NCI-H1694 treated with DMSO at 0.1 percent for 48 hours (cell line): Measurements from ENCODE around the gene EDNRA.
"Not testable (repeated sequence)": the region's sequence is repeated elsewhere in the genome, so short reads cannot be mapped to it uniquely, and the experiment has no call there.

Source experiments
- DNase-seq: peaks from one replicate; lab custom pipeline; 2025; lab: John Stamatoyannopoulos, UW

The EDNRA gene

GRCh38 chr4:147480891-147481576 lies at the start of gene EDNRA:
TSS of gene EDNRA (plus strand) at chr4:147481097. CDS start at chr4:147485682, 4,585 bp downstream.
- DNase-seq, result no peak

DNA sequence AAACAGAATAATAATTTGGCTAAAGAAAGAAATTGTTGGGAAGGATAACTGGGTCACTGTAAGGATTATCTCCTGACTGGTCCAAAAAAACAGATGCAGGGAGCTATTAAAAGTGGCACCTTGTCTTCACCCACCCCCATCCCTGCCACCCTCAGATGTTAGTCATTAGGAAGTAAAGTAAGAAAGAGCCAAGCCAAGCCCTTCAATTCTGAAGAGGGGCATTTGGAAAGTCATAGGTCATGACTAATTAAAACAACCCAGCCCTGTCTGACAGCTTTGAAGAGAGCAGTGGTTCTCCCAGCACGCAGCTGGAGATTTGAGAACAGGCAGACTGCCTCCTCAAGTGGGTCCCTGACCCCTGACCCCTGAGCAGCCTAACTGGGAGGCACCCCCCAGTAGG lies 46.5 kb upstream of the EDNRA start:
- DNase-seq, result not testable (repeated sequence)

GRCh38 chr4:147440442-147440841 lies 40.5 kb upstream of the EDNRA start:
- no peak for DNase-seq

- DNase-seq, result no peak
Observed at GRCh38 chr4:147447786-147448185, 33.1 kb upstream of the EDNRA start.

- no peak for DNase-seq
Observed at GRCh38 chr4:147453561-147454141, 27.2 kb upstream of the EDNRA start.

GRCh38 chr4:147456706-147457105 lies 24.2 kb upstream of the EDNRA start:
- DNase-seq, result no peak

DNA sequence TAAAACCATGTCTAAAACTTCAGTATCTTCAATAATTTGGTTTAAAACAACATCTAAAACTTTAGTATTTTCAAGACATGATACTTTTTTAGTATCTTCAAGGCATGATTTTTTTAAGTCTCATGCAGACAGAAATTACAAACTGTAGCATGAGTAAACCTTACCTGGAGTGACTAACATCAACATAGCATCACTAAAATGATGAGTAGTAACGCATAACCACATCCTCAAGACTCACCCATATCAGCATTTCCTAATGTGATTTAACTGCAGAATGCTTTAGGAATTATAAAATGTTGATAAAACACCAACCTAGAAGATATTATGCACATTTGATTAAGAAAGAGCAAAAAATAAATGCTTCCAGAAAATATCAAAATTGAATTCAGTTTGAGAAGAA lies 19.7 kb upstream of the EDNRA start:
- DNase-seq, result no peak

GRCh38 chr4:147463065-147463464 lies 17.8 kb upstream of the EDNRA start:
- DNase-seq, result no peak

DNA sequence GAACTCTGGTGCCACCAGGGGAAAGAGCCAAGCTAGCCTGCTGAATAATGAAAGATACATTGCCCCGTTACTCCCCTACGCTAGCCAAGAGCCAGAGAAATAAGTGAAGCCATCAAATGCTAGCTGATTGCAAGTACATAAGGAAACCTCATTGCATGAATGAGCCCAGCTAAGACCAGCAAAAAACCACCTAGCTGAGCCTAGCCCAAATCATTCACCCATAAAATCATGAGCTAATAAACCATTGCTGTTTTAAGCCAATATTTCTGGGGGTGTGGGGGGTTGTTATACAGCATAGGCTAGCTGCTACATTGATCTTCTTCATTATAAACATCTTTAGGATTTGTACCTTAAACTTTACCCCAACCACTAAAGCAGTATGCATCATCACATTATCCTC lies 15.4 kb upstream of the EDNRA start:
- no peak for DNase-seq

GRCh38 chr4:147477439-147477838 lies 3.5 kb upstream of the EDNRA start:
- DNase-seq, result no peak

DNA sequence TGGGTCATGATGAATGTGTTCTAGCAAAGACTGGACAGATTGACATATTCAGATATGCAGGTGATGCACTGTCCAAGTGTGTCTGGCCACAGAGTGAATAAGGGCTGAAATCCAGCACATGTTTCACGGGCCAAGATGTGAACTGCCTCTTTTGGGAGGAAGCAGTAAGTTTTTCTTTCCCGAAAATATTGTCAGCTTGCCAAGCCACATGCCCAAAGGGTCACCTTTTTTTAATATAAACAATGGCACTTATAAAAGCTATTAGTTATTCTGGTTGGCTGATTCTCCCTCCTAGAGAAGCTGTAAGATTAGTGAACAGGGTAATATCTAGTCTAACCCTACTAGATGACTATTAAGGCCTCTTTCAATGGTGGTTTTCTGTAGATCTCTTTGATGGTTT lies 1.5 kb upstream of the EDNRA start:
- DNase-seq, result no peak

- no peak for DNase-seq
Observed at GRCh38 chr4:147479786-147480185, 1.1 kb upstream of the EDNRA start.

DNA sequence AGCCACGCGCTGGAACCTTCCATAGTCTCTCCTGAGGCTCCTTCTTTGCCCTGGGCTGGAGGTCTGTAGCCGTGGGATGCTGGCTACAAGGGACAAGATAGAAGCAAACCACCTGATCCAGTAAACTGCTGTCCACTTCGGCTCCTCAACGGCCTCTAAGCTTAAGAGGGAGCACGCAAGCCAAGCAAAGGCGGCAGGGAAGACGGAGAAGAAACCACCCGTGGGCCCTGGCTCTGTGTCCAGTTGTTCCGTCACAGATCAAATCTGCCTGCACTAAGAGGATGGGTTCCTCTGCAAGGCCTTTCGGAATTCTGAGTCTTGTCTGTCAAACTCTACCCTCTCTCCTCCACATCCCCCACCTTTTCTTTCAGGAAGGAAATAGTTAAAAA lies 401 bp upstream of the EDNRA start:
- no peak for DNase-seq

GRCh38 chr4:147481577-147482109 lies 746 bp downstream of the EDNRA start:
- DNase-seq, result no peak

- no peak for DNase-seq
Observed at GRCh38 chr4:147482281-147482680, 1.4 kb downstream of the EDNRA start.

DNA sequence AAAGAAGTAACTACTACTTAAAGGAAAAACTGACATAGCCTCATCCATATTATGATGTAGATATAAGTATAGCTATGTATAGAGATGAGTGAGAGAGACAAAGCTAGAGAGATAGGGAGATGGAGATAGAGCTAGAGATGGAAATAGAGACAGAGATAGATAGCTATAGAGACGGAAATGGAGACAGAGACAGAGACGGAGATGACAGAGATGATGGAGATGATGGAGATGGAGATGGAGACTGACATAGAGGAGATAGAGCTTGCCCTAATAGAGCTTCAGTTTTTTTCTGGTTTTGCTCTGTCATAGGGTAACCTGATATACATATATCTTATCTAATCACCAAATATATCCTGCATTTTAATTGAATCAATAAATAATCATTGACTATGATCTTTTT lies 4.3 kb downstream of the EDNRA start:
- DNase-seq, result no peak

- no peak for DNase-seq
Observed at GRCh38 chr4:147487616-147488015, 6.7 kb downstream of the EDNRA start.

GRCh38 chr4:147488556-147488955 lies 7.7 kb downstream of the EDNRA start:
- no peak for DNase-seq

GRCh38 chr4:147491086-147491485 lies 10.2 kb downstream of the EDNRA start:
- no peak for DNase-seq

DNA sequence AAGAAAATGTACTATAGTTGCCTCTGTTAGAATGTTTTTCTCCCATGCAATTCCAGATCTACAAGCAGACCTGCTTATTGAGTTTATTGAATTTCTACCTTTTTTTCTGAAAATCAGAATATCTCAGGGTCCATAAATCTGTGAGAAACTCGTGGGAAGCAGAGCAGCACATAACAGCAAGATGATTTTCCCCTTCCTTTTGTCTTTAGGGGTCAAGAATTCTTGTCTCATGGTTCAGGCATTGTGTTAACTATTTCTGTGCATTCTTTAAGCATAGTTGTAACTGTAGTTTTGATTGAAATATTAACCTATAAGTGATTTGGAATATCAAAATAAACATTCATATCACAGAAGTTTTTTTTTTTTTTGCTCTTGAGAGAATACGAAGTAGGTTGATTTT lies 11.4 kb downstream of the EDNRA start:
- no peak for DNase-seq

GRCh38 chr4:147492761-147493160 lies 11.9 kb downstream of the EDNRA start:
- DNase-seq, result no peak

GRCh38 chr4:147493307-147493706 lies 12.4 kb downstream of the EDNRA start:
- DNase-seq, result no peak

- no peak for DNase-seq
Observed at GRCh38 chr4:147494301-147494700, 13.4 kb downstream of the EDNRA start.

DNA sequence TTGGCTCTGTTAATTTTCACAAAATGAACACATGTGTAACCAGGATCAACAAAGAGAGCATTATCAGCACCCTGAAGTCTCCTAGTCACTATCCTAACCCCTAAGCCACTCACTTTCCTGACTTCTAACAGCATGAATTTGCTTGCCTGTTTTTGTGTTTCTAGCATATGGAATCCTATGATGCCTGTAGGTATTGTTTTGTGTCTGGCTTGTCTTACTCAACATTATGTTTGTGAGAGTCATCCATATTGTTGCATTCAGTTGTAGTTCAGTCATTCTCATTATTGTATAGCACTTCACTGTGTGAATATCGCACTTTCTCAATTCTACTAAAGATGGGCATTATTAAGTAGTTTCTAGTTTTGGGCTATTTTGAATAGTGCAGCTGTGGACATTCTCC lies 15.6 kb downstream of the EDNRA start:
- no peak for DNase-seq
